Liver (tissue), 9 donors: ENCODE data around the gene MAN1C1. TPM values are rescaled to one million over a fixed set of nuclear protein-coding genes. Genes with fewer than 3 reads are reported as not detected.

Experiments
- DNase-seq: peaks from one replicate; pipeline ENCODE4 v3.0.0-alpha.2; 2017; ENCODE audit warnings: low spot score
- H3K27ac ChIP-seq, 2 donors: one replicate each; pipeline ENCODE4 v1.7.0; 2013; ENCODE audit warnings: inconsistent platforms in 2 of 2, low read length in 2 of 2, control low read depth in 1 of 2, low read depth in 1 of 2, mild to moderate bottlenecking in 1 of 2
- H3K27me3 ChIP-seq, 4 donors: one replicate each; pipeline versions ENCODE4 v1.6.1 to v1.7.0; 2013; ENCODE audit warnings: low read length in 3 of 4, inconsistent platforms in 1 of 4, mild to moderate bottlenecking in 1 of 4, moderate library complexity in 1 of 4; ENCODE audit not compliant: control insufficient read depth in 4 of 4, insufficient read depth in 4 of 4
- H3K36me3 ChIP-seq, 4 donors: one replicate each; pipeline versions ENCODE4 v1.6.1 to v1.7.0; 2013; ENCODE audit warnings: low read length in 3 of 4, mild to moderate bottlenecking in 3 of 4, low read depth in 1 of 4, moderate library complexity in 1 of 4; ENCODE audit not compliant: control insufficient read depth in 4 of 4, insufficient read depth in 3 of 4
- H3K4me1 ChIP-seq, 4 donors: one replicate each; pipeline versions ENCODE4 v1.6.1 to v1.7.0; 2013; ENCODE audit warnings: low read length in 3 of 4, mild to moderate bottlenecking in 3 of 4, moderate library complexity in 1 of 4; ENCODE audit not compliant: control insufficient read depth in 4 of 4, insufficient read depth in 4 of 4
- H3K4me3 ChIP-seq, 3 donors: one replicate each; pipeline versions ENCODE4 v1.6.1 to v1.7.0; 2013; ENCODE audit warnings: low read length in 3 of 3, control low read depth in 1 of 3, low read depth in 1 of 3, mild to moderate bottlenecking in 1 of 3
- H3K9ac ChIP-seq, 2 donors: one replicate each; pipeline ENCODE4 v1.7.0; 2013; ENCODE audit warnings: low read length in 2 of 2, mild to moderate bottlenecking in 2 of 2, moderate library complexity in 2 of 2, control low read depth in 1 of 2, low read depth in 1 of 2
- H3K9me3 ChIP-seq, 4 donors: one replicate each; pipeline versions ENCODE4 v1.6.1 to v1.7.0; 2013; ENCODE audit warnings: low read length in 3 of 4; ENCODE audit not compliant: control insufficient read depth in 4 of 4
- ATF3 ChIP-seq: IDR thresholded peaks from 2 replicates; pipeline ENCODE4 v1.6.1; 2016; ENCODE audit warnings: antibody characterized with exemption
- EGR1 ChIP-seq, 2 donors: IDR thresholded peaks; 2 replicates each; pipeline ENCODE4 v1.6.1; 2016 to 2018; ENCODE audit warnings: antibody characterized with exemption in 2 of 2, low read depth in 2 of 2
- FOXA1 ChIP-seq: IDR thresholded peaks from 2 replicates; pipeline ENCODE4 v1.6.1; 2016; ENCODE audit warnings: antibody characterized with exemption
- HNF4A ChIP-seq, 2 donors: conservative IDR thresholded peaks; 2 replicates each; pipeline ENCODE4 v1.6.1; 2016; ENCODE audit warnings: antibody characterized with exemption in 2 of 2, mild to moderate bottlenecking in 2 of 2
- HNF4G ChIP-seq: IDR thresholded peaks from 2 replicates; pipeline ENCODE4 v1.6.1; 2016; ENCODE audit warnings: antibody characterized with exemption
- MAX ChIP-seq: IDR thresholded peaks from 2 replicates; pipeline ENCODE4 v1.6.1; 2016; ENCODE audit warnings: antibody characterized with exemption
- NR2F2 ChIP-seq: IDR thresholded peaks from 2 replicates; pipeline ENCODE4 v1.6.1; 2016; ENCODE audit warnings: antibody characterized with exemption
- RAD21 ChIP-seq, 2 donors: IDR thresholded peaks; 2 replicates each; pipeline ENCODE4 v1.6.1; 2016; ENCODE audit warnings: antibody characterized with exemption in 2 of 2, mild to moderate bottlenecking in 2 of 2
- REST ChIP-seq: IDR thresholded peaks from 2 replicates; pipeline ENCODE4 v1.6.1; 2016; ENCODE audit warnings: antibody characterized with exemption, mild to moderate bottlenecking
- TAF1 ChIP-seq: conservative IDR thresholded peaks from 2 replicates; pipeline ENCODE4 v1.6.1; 2016; ENCODE audit warnings: antibody characterized with exemption, mild to moderate bottlenecking
- YY1 ChIP-seq: IDR thresholded peaks from 2 replicates; pipeline ENCODE4 v1.6.1; 2016; ENCODE audit warnings: antibody characterized with exemption, mild to moderate bottlenecking
- ZBTB33 ChIP-seq: IDR thresholded peaks from 2 replicates; pipeline ENCODE4 v1.6.1; 2016; ENCODE audit warnings: antibody characterized with exemption
- WGBS: extraction: QIAGEN DNeasy Blood & Tissue Kit; methylation state at CpG from one replicate; pipeline ENCODE4 v1.1.7; 2013; 5-methylcytosine and 5-hydroxymethylcytosine counted together
- polyA plus RNA-seq, 2 donors: library from polyadenylated mRNA; stranded (reverse) in 1 of 2; unstranded in 1 of 2; fragments of 200-250 nt in 1 of 2; fragments of >200 nt in 1 of 2; fragmentation: Nextera tagmentation in 1 of 2; extraction: Ambion mirVana in 1 of 2; gene quantifications; one replicate each; pipeline versions ENCODE4 v1.2.1 to v1.2.3, GENCODE V29; 2013 to 2015
- total RNA-seq, 2 donors: library from RNA; depleted of rRNA; stranded (reverse); fragments of >200 nt; gene quantifications; one replicate each; pipeline ENCODE4 v1.2.3, GENCODE V29; 2014
- donor health status: healthy.
- donor health status: healthy.
- donor health status: healthy.
- donor health status: healthy.
- donor health status: healthy.

MAN1C1 gene
- total and polyA plus RNA-seq, 4 donors = 6.3 to 16.0 (median 8.1) TPM

GRCh38 chr1:25831569-25832196, 215.1 kb downstream of the MAN1C1 start:
- H3K9ac ChIP-seq = no peak overlapping the region
- H3K9me3 ChIP-seq = no peaks in the 10 kb centered on the region
- no peaks in the 10 kb centered on the region for H3K4me1 ChIP-seq
- peaks cover 18 to 66% (median 63%) of the 10 kb centered on the region in 4 donors for H3K36me3 ChIP-seq
- no peak for DNase-seq
- no peak overlapping the region for H3K27ac ChIP-seq
- TF ChIP-seq HNF4A (conservative IDR thresholded peaks at IDR 0.05) (no peak), YY1 (no peak), NR2F2 (no peak), MAX (no peak), REST (no peak), ZBTB33 (no peak), RAD21 (IDR thresholded peaks at IDR 0.05) (no peak), ATF3 (no peak), FOXA1 (no peak), TAF1 (no peak), HNF4G (no peak), EGR1 (IDR thresholded peaks at IDR 0.05; ENCODE audit: low read depth in 2 of 2) (no peak)
- 56% methylated on average over 5 of the region's 5 CpGs for WGBS
- no peaks in the 10 kb centered on the region for H3K27me3 ChIP-seq
- no peak overlapping the region for H3K4me3 ChIP-seq

GRCh38 chr1:25832336-25833037, 215.9 kb downstream of the MAN1C1 start:
- DNase-seq = no peak
- TF ChIP-seq MAX (no peak), NR2F2 (no peak)
- Histone ChIP-seq H3K27ac (no peak overlapping the region), H3K4me3 (no peak overlapping the region), H3K9me3 (no peaks in the 10 kb centered on the region), H3K4me1 (no peaks in the 10 kb centered on the region), H3K9ac (no peak overlapping the region), H3K36me3 (peaks cover 16 to 62% (median 58%) of the 10 kb centered on the region in 4 donors), H3K27me3 (no peaks in the 10 kb centered on the region)
- whole genome bisulfite sequencing = 80% methylated on average over 6 of the region's 6 CpGs
